Loucy (cell line): ENCODE data around the gene GAREM1.

Experiments used
- EZH2phosphoT487 ChIP-seq: fragments of 200-600 bp; IDR thresholded peaks from 2 replicates; pipeline ENCODE4 v1.6.1; 2018; ENCODE audit warnings: antibody characterized with exemption, mild to moderate bottlenecking, moderate library complexity, borderline replicate concordance
- TF ChIP-seq, protein P1 (sequence below): fragments of 200-600 bp; sonication (generic); conservative IDR thresholded peaks from 2 replicates; pipeline ENCODE4 v1.5.1; 2014; ENCODE audit warnings: mild to moderate bottlenecking, antibody characterized with exemption, low read length

DNA sequence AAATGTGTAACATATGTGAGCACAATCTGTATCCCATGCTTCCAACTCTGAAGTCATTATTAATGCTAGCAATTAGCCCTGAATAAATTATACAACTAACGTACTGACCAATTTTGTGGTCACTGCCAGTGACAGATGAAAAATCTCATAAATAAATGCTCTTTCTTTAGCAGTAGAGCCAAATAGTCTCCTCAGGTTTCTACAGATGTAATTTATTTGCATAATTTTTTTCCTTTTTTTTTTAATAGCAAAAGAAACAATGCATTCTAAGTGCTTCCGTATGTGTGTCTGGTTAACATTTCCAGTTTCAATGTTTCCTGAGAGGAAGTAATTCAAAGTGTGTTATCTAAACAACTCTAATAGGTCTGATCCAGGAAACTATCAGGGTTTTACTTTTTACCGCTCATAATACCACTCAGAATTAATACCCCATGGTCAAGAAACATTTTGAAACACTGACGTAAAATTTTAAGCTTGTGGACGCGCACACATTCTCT is 172.5 kb downstream of the GAREM1 start:
- TF ChIP-seq, protein P1, sequence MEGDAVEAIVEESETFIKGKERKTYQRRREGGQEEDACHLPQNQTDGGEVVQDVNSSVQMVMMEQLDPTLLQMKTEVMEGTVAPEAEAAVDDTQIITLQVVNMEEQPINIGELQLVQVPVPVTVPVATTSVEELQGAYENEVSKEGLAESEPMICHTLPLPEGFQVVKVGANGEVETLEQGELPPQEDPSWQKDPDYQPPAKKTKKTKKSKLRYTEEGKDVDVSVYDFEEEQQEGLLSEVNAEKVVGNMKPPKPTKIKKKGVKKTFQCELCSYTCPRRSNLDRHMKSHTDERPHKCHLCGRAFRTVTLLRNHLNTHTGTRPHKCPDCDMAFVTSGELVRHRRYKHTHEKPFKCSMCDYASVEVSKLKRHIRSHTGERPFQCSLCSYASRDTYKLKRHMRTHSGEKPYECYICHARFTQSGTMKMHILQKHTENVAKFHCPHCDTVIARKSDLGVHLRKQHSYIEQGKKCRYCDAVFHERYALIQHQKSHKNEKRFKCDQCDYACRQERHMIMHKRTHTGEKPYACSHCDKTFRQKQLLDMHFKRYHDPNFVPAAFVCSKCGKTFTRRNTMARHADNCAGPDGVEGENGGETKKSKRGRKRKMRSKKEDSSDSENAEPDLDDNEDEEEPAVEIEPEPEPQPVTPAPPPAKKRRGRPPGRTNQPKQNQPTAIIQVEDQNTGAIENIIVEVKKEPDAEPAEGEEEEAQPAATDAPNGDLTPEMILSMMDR: no peak
- no peak for TF ChIP-seq EZH2phosphoT487
